ENCODE data around the gene LGALS3BP. TPM values are rescaled to one million over a fixed set of nuclear protein-coding genes. Genes with fewer than 3 reads are reported as not detected.
A peak's percentile ranks its signal among the peaks of the same experiment; 100 is the strongest.

LGALS3BP gene
- total RNA-seq, 6 donors from 2014 or later: 257 to 1,111 (median 533) TPM

- no peak overlapping the region for H3K4me3 ChIP-seq
- TF ChIP-seq POLR2AphosphoS5 (IDR thresholded peaks at IDR 0.05) (no peak), CTCF (IDR thresholded peaks at IDR 0.05) (no peak), EP300 (IDR thresholded peaks at IDR 0.05) (no peak)
- no peak for ATAC-seq (ENCODE audit: low FRiP score in 2 of 2)
- H3K27me3 ChIP-seq: no peaks in the 10 kb centered on the region
- WGBS, 2 donors: 83 to 84% methylated on average over 21 to 23 of the region's 23 CpGs
- no peaks in the 10 kb centered on the region for H3K9me3 ChIP-seq
- peaks cover 30 to 54% (median 48%) of the 10 kb centered on the region in 4 donors for H3K4me1 ChIP-seq
- peak overlapping the region in 3 of 4 donors; percentile 3 to 52 (median 51) for H3K27ac ChIP-seq
- no peak for DNase-seq
- peaks cover 0 to 12% (median 5%) of the 10 kb centered on the region in 4 donors for H3K36me3 ChIP-seq
Observed at GRCh38 chr17:78973792-78974520, 5.8 kb downstream of the LGALS3BP start.

- DNase-seq (no peak), ATAC-seq (ENCODE audit: low FRiP score in 2 of 2) (no peak)
- peaks cover 0 to 17% (median 5%) of the 10 kb centered on the region in 4 donors for H3K36me3 ChIP-seq
- H3K27me3 ChIP-seq: no peaks in the 10 kb centered on the region
- peaks cover 24 to 47% (median 41%) of the 10 kb centered on the region in 4 donors for H3K4me1 ChIP-seq
- WGBS, 2 donors: 94% methylated on average over 8 of the region's 11 CpGs; no CpG with 5 or more reads in 1 of the 2 donors
- H3K27ac ChIP-seq: peak overlapping the region in 2 of 4 donors; percentile 3 to 52
- no peak for TF ChIP-seq POLR2A (IDR thresholded peaks at IDR 0.05)
- no peak overlapping the region for H3K4me3 ChIP-seq
- H3K9me3 ChIP-seq: no peaks in the 10 kb centered on the region
Observed at GRCh38 chr17:78973196-78973595, 6.5 kb downstream of the LGALS3BP start.

- no peak for DNase-seq
- Histone ChIP-seq H3K27me3 (no peaks in the 10 kb centered on the region), H3K36me3 (peaks cover 0 to 19% (median 5%) of the 10 kb centered on the region in 4 donors), H3K4me3 (no peak overlapping the region), H3K9me3 (no peaks in the 10 kb centered on the region), H3K4me1 (peaks cover 19 to 41% (median 35%) of the 10 kb centered on the region in 4 donors), H3K27ac (peak overlapping the region in 1 of 4 donors; percentile 3)
- ATAC-seq (ENCODE audit: low FRiP score in 2 of 2): no peak
- TF ChIP-seq EP300 (IDR thresholded peaks at IDR 0.05) (no peak), POLR2AphosphoS5 (IDR thresholded peaks at IDR 0.05) (no peak), POLR2A (IDR thresholded peaks at IDR 0.05) (no peak), CTCF (IDR thresholded peaks at IDR 0.05) (no peak)
- WGBS, 2 donors: 90 to 92% methylated on average over 9 to 15 of the region's 15 CpGs
Observed at GRCh38 chr17:78972507-78973105, 7.1 kb downstream of the LGALS3BP start.

GRCh38 chr17:78971756-78972506 is 7.8 kb downstream of the LGALS3BP start:
- H3K27ac ChIP-seq: peak overlapping the region in 1 of 4 donors; percentile 1
- DNase-seq (peak in 1 of 2 donors; percentile 75), ATAC-seq (ENCODE audit: low FRiP score in 2 of 2) (no peak)
- 87 to 97% methylated on average over 5 to 21 of the region's 22 CpGs for WGBS, 2 donors
- peaks cover 0 to 23% (median 5%) of the 10 kb centered on the region in 4 donors for H3K36me3 ChIP-seq
- TF ChIP-seq CTCF (IDR thresholded peaks at IDR 0.05): no peak
- TF ChIP-seq EP300 (IDR thresholded peaks at IDR 0.05): no peak
- TF ChIP-seq POLR2A (IDR thresholded peaks at IDR 0.05): no peak
- no peak for TF ChIP-seq POLR2AphosphoS5 (IDR thresholded peaks at IDR 0.05)
- peaks cover 14 to 35% (median 29%) of the 10 kb centered on the region in 4 donors for H3K4me1 ChIP-seq
- no peak overlapping the region for H3K4me3 ChIP-seq
- no peaks in the 10 kb centered on the region for H3K9me3 ChIP-seq
- H3K27me3 ChIP-seq: no peaks in the 10 kb centered on the region
